ENCODE results near the gene LARGE2.
"Not testable (repeated sequence)": the region's sequence is repeated elsewhere in the genome, so short reads cannot be mapped to it uniquely, and the experiment has no call there.

The LARGE2 gene

GRCh38 chr11:45902452-45903380 is 19.7 kb upstream of the LARGE2 start:
- in situ Hi-C loops (cut with HindIII; ENCODE audit: low sequenced_read_pairs): no loop called here
- no peak for DNase-seq (ENCODE audit: low read depth, low spot score)
- no peak overlapping the region for H3K4me3 ChIP-seq (ENCODE audit: low read depth, low read length)
- TF ChIP-seq CTCF (IDR thresholded peaks at IDR 0.05; ENCODE audit: low read depth, low read length): no peak

GRCh38 chr11:45904309-45904915 is 18.0 kb upstream of the LARGE2 start:
- no peak for TF ChIP-seq CTCF (IDR thresholded peaks at IDR 0.05; ENCODE audit: low read depth, low read length)
- DNase-seq (ENCODE audit: low read depth, low spot score): no peak
- in situ Hi-C loops (cut with HindIII; ENCODE audit: low sequenced_read_pairs): no loop called here
- H3K4me3 ChIP-seq (ENCODE audit: low read depth, low read length): no peak overlapping the region

GRCh38 chr11:45905095-45905494 is 17.4 kb upstream of the LARGE2 start:
- TF ChIP-seq CTCF (IDR thresholded peaks at IDR 0.05; ENCODE audit: low read depth, low read length): no peak
- H3K4me3 ChIP-seq (ENCODE audit: low read depth, low read length): no peak overlapping the region
- in situ Hi-C loops (cut with HindIII; ENCODE audit: low sequenced_read_pairs): no loop called here
- DNase-seq (ENCODE audit: low read depth, low spot score): no peak

DNA sequence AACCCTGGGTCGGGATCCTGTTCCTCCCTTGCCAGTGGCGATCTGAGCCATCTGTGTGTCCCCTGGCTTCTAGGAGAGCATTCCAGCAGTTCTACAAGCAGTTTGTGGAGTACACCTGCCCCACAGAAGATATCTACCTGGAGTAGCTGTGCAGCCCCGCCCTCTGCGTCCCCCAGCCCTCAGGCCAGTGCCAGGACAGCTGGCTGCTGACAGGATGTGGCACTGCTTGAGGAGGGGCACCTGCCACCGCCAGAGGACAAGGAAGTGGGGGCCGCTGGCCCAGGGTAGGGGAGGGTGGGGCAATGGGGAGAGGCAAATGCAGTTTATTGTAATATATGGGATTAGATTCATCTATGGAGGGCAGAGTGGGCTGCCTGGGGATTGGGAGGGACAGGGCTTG is 16.9 kb upstream of the LARGE2 start:
- in situ Hi-C loops (cut with HindIII; ENCODE audit: low sequenced_read_pairs); DNase-seq (ENCODE audit: low read depth, low spot score); H3K4me3 ChIP-seq (ENCODE audit: low read depth, low read length): not testable (repeated sequence)

- H3K4me3 ChIP-seq (ENCODE audit: low read depth, low read length): no peak overlapping the region
- in situ Hi-C loops (cut with HindIII; ENCODE audit: low sequenced_read_pairs): no loop called here
- no peak for DNase-seq (ENCODE audit: low read depth, low spot score)
- no peak for TF ChIP-seq CTCF (IDR thresholded peaks at IDR 0.05; ENCODE audit: low read depth, low read length)
These were observed 16.3 kb upstream of the LARGE2 start for GRCh38 chr11:45906096-45906682.

DNA sequence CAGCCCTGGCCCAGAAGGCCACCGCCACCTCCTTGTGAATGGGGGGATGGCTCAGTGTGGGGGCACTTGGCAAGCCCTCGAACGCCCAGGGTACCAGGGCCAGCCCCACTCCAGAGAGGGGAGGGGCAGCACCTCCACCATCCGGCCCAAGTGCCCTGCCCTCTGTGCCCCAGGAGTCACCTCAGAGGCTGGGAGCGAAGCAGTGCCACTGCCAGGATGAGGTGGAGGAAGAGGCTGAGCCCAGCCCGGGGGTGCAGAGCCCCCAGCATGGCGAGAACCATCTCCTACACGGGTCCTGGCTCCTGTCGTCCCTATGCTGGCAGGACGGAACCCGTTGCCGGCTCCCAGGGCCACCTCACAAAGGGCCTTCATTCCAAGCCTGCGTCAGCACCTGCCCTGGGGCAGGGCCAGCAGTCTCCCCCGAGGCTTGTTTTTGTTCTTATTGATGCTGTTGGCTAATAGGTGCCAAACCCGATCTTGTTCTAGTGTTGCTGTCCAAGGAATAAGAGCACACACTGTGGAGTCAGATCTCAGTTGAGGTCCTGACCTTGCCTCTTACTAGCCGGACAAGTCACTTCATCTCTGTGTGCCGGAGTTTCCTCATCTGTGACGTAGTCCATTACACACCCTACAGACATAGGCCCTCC is 15.4 kb upstream of the LARGE2 start, which contains the start of gene FREY1:
TSS of gene FREY1 (minus strand) at position 307 of the 647 bp plus-strand sequence. CDS start at position 281, 26 bp downstream.
- no peak for DNase-seq (ENCODE audit: low read depth, low spot score)
- TF ChIP-seq CTCF (IDR thresholded peaks at IDR 0.05; ENCODE audit: low read depth, low read length): no peak
- in situ Hi-C loops (cut with HindIII; ENCODE audit: low sequenced_read_pairs): no loop called here
- no peak within 1 kb of the TSS for H3K4me3 ChIP-seq (ENCODE audit: low read depth, low read length)

Data from astrocyte of the spinal cord (primary cell).